NCI-H2171 (cell line): ENCODE data around the gene JARID2.

Source experiments
- DNase-seq: peaks from one replicate; lab custom pipeline; 2025; lab: John Stamatoyannopoulos, UW

Gene JARID2

GRCh38 chr6:15472621-15473020 is 226.8 kb downstream of the JARID2 start:
- no peak for DNase-seq

- no peak for DNase-seq
Observed at GRCh38 chr6:15473174-15473573, 227.3 kb downstream of the JARID2 start.

GRCh38 chr6:15473741-15474161 is 227.9 kb downstream of the JARID2 start:
- DNase-seq, result no peak

- no peak for DNase-seq
Observed at GRCh38 chr6:15474196-15474595, 228.3 kb downstream of the JARID2 start.

- no peak for DNase-seq
Observed at GRCh38 chr6:15475261-15475660, 229.4 kb downstream of the JARID2 start.

GRCh38 chr6:15475872-15476271 is 230.0 kb downstream of the JARID2 start:
- no peak for DNase-seq

GRCh38 chr6:15476631-15477380 is 230.9 kb downstream of the JARID2 start:
- no peak for DNase-seq

GRCh38 chr6:15477746-15478145 is 231.9 kb downstream of the JARID2 start:
- DNase-seq, result no peak

- DNase-seq, result no peak
Observed at GRCh38 chr6:15479761-15480160, 233.9 kb downstream of the JARID2 start.

- DNase-seq, result no peak
Observed at GRCh38 chr6:15480525-15480924, 234.7 kb downstream of the JARID2 start.

- DNase-seq, result no peak
Observed at GRCh38 chr6:15481390-15482291, 235.8 kb downstream of the JARID2 start.

GRCh38 chr6:15483060-15483459 is 237.2 kb downstream of the JARID2 start:
- no peak for DNase-seq

GRCh38 chr6:15484140-15484539 is 238.3 kb downstream of the JARID2 start:
- no peak for DNase-seq

- DNase-seq, result no peak
Observed at GRCh38 chr6:15484821-15485220, 239.0 kb downstream of the JARID2 start.

- no peak for DNase-seq
Observed at GRCh38 chr6:15485936-15486335, 240.1 kb downstream of the JARID2 start.

- DNase-seq, result no peak
Observed at GRCh38 chr6:15487262-15487661, 241.4 kb downstream of the JARID2 start.

- DNase-seq, result no peak
Observed at GRCh38 chr6:15489261-15489962, 243.5 kb downstream of the JARID2 start.

- DNase-seq, result no peak
Observed at GRCh38 chr6:15490242-15491100, 244.6 kb downstream of the JARID2 start.

GRCh38 chr6:15491255-15491985 is 245.6 kb downstream of the JARID2 start:
- no peak for DNase-seq

- DNase-seq, result no peak
Observed at GRCh38 chr6:15491986-15492269, 246.1 kb downstream of the JARID2 start.
